Choroid plexus epithelial cell (primary cell): Measurements from ENCODE around the gene FABP3.

Experiments used
- DNase-seq: peaks from one replicate; pipeline ENCODE4 v3.0.0-alpha.2; 2010; ENCODE audit warnings: low read depth
- H3K4me3 ChIP-seq: 2 replicates; pipeline ENCODE4 v1.5.1; 2011; ENCODE audit warnings: low read depth, mild to moderate bottlenecking, control low read depth, low read length, moderate library complexity
- CTCF ChIP-seq: conservative IDR thresholded peaks from 2 replicates; pipeline ENCODE4 v1.5.1; 2011; ENCODE audit warnings: low read depth, mild to moderate bottlenecking, control low read depth, inconsistent platforms, low read length, moderate library complexity

FABP3 gene

GRCh38 chr1:31409946-31410858 lies 37.3 kb upstream of the FABP3 start:
- H3K4me3 ChIP-seq, result no peak overlapping the region
- no peak for DNase-seq
- no peak for TF ChIP-seq CTCF

- no peak for TF ChIP-seq CTCF
- no peak overlapping the region for H3K4me3 ChIP-seq
Measured at GRCh38 chr1:31408788-31409318, 36.0 kb upstream of the FABP3 start.

GRCh38 chr1:31407029-31407626 lies 34.3 kb upstream of the FABP3 start:
- no peak for DNase-seq
- H3K4me3 ChIP-seq, result no peak overlapping the region

More at GRCh38 chr1:31408788-31409318, 36.0 kb upstream of the FABP3 start:
- no peak for DNase-seq

GRCh38 chr1:31405578-31406245 lies 32.8 kb upstream of the FABP3 start:
- no peak for DNase-seq
- TF ChIP-seq CTCF, result no peak
- H3K4me3 ChIP-seq, result no peak overlapping the region

More at GRCh38 chr1:31407029-31407626, 34.3 kb upstream of the FABP3 start:
- TF ChIP-seq CTCF, result no peak

- TF ChIP-seq CTCF, result peak; percentile 27
- H3K4me3 ChIP-seq, result no peak overlapping the region
- DNase-seq, result peak; percentile 50
Measured at GRCh38 chr1:31401241-31401640, 28.4 kb upstream of the FABP3 start.

GRCh38 chr1:31400393-31400792 lies 27.5 kb upstream of the FABP3 start:
- H3K4me3 ChIP-seq, result no peak overlapping the region
- peak; percentile 76 for DNase-seq

More at GRCh38 chr1:31400393-31400792, 27.5 kb upstream of the FABP3 start:
- TF ChIP-seq CTCF, result no peak
